ENCODE results near the gene DDAH1.

GRCh38 chr1:85407746-85408377 is 57.1 kb downstream of the DDAH1 start:
- TF ChIP-seq, protein P1, sequence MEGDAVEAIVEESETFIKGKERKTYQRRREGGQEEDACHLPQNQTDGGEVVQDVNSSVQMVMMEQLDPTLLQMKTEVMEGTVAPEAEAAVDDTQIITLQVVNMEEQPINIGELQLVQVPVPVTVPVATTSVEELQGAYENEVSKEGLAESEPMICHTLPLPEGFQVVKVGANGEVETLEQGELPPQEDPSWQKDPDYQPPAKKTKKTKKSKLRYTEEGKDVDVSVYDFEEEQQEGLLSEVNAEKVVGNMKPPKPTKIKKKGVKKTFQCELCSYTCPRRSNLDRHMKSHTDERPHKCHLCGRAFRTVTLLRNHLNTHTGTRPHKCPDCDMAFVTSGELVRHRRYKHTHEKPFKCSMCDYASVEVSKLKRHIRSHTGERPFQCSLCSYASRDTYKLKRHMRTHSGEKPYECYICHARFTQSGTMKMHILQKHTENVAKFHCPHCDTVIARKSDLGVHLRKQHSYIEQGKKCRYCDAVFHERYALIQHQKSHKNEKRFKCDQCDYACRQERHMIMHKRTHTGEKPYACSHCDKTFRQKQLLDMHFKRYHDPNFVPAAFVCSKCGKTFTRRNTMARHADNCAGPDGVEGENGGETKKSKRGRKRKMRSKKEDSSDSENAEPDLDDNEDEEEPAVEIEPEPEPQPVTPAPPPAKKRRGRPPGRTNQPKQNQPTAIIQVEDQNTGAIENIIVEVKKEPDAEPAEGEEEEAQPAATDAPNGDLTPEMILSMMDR (IDR thresholded peaks at IDR 0.05; ENCODE audit: poor library complexity): no peak
- no peak for TF ChIP-seq EZH2 (IDR thresholded peaks at IDR 0.05; ENCODE audit: borderline replicate concordance)
